DND-41 (cell line): ENCODE data around the gene CRIP1.

Experiments
- ATAC-seq: fragments of 200-7000 bp; cut with Tn5 transposase; 3 replicates; pipeline ENCODE4 v1.9.1; 2021; ENCODE audit warnings: low read depth; ENCODE audit not compliant: insufficient read depth
- DNase-seq: peaks from one replicate; pipeline ENCODE4 v3.0.0-alpha.2; 2020
- H2AFZ ChIP-seq: 2 replicates; pipeline ENCODE4 v1.6.0; 2012; ENCODE audit warnings: low read depth, low read length
- H3K27ac ChIP-seq: 2 replicates; pipeline ENCODE4 v1.5.1; 2012; ENCODE audit warnings: low read length, inconsistent platforms
- H3K27me3 ChIP-seq: fragments of 200-600 bp; sonication (generic); 2 replicates; pipeline ENCODE4 v1.6.0; 2012; ENCODE audit warnings: low read length, mild to moderate bottlenecking, inconsistent platforms; ENCODE audit not compliant: insufficient read depth, poor library complexity
- H3K36me3 ChIP-seq: 2 replicates; pipeline ENCODE4 v1.5.1; 2012; ENCODE audit warnings: low read length, inconsistent platforms; ENCODE audit not compliant: insufficient read depth
- H3K4me1 ChIP-seq: 2 replicates; pipeline ENCODE4 v1.5.1; 2012; ENCODE audit warnings: mild to moderate bottlenecking, low read length; ENCODE audit not compliant: insufficient read depth
- H3K4me2 ChIP-seq: 2 replicates; pipeline ENCODE4 v1.6.0; 2012; ENCODE audit warnings: mild to moderate bottlenecking, moderate library complexity, low read length, inconsistent platforms; ENCODE audit not compliant: insufficient read depth
- H3K4me3 ChIP-seq, 2 experiments: fragments of 200-600 bp in 1 of 2; shearing (Covaris generic) in 1 of 2; 2 replicates each; pipeline ENCODE4 v1.5.1; 2012 to 2016; ENCODE audit warnings: inconsistent platforms in 2 of 2, low read length in 2 of 2, mild to moderate bottlenecking in 2 of 2, low read depth in 1 of 2, moderate library complexity in 1 of 2
- H3K79me2 ChIP-seq: 2 replicates; pipeline ENCODE4 v1.6.0; 2012; ENCODE audit warnings: low read length, inconsistent platforms; ENCODE audit not compliant: insufficient read depth
- H3K9ac ChIP-seq: 2 replicates; pipeline ENCODE4 v1.6.0; 2012; ENCODE audit warnings: low read depth, mild to moderate bottlenecking, inconsistent platforms, low read length, moderate library complexity
- H3K9me3 ChIP-seq: 2 replicates; pipeline ENCODE4 v1.5.1; 2012; ENCODE audit warnings: low read length, moderate library complexity, mild to moderate bottlenecking, inconsistent platforms; ENCODE audit not compliant: insufficient read depth, severe bottlenecking
- H4K20me1 ChIP-seq: 2 replicates; pipeline ENCODE4 v1.6.0; 2012; ENCODE audit warnings: low read length; ENCODE audit not compliant: insufficient read depth
- EZH2 ChIP-seq: IDR thresholded peaks from 3 replicates; pipeline ENCODE4 v1.6.1; 2012; ENCODE audit warnings: borderline replicate concordance, low read depth, mild to moderate bottlenecking, moderate library complexity, low read length, inconsistent platforms; ENCODE audit not compliant: severe bottlenecking
- TF ChIP-seq, protein P1 (sequence below): IDR thresholded peaks from 2 replicates; pipeline ENCODE4 v1.5.1; 2012; ENCODE audit warnings: borderline replicate concordance, low read length, moderate library complexity, mild to moderate bottlenecking; ENCODE audit not compliant: poor library complexity, severe bottlenecking; ENCODE audit errors: extremely low read depth

CRIP1 gene

DNA sequence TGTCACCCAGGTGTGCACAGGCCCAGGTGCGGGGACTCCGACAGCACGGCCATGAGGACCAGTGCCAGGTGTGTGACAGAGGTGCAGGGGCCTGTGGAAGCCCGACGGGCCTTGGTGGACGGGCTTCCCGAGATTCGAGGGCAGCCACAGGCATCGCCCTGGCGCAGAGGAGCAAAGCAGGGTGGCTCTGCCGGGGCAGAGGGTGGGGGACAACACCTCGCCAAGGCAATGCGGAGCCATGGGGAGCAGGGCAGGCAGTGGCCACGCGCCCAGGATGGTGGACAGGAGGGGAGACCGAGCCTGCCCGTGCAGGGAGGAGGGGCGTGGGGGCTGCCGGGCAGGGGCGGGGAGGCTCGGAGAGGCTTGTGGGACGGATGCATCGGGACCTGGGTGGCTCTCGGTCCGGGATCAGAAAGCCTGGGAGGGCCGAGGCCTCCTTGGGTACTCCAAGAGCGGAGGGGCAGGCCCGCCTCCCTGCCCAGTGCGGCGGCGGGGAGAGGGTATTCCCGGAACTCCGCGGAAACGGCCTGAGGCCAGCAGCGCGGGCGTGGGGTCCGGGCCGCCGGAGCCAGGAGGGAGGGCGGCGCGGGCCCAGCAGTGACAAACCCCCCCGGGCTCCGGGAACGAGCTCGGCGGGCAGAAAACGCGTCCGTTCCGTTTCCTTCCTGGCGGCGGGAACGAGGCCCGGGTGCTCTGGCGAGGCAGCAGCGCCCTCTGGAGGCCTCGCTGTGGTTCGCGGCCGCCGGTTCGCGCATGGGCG lies 41.3 kb downstream of the CRIP1 start:
- no peaks in the 10 kb centered on the region for H3K27me3 ChIP-seq
- H3K4me1 ChIP-seq = peaks cover 12% of the 10 kb centered on the region
- no peak for TF ChIP-seq EZH2
- TF ChIP-seq, protein P1, sequence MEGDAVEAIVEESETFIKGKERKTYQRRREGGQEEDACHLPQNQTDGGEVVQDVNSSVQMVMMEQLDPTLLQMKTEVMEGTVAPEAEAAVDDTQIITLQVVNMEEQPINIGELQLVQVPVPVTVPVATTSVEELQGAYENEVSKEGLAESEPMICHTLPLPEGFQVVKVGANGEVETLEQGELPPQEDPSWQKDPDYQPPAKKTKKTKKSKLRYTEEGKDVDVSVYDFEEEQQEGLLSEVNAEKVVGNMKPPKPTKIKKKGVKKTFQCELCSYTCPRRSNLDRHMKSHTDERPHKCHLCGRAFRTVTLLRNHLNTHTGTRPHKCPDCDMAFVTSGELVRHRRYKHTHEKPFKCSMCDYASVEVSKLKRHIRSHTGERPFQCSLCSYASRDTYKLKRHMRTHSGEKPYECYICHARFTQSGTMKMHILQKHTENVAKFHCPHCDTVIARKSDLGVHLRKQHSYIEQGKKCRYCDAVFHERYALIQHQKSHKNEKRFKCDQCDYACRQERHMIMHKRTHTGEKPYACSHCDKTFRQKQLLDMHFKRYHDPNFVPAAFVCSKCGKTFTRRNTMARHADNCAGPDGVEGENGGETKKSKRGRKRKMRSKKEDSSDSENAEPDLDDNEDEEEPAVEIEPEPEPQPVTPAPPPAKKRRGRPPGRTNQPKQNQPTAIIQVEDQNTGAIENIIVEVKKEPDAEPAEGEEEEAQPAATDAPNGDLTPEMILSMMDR = peak; percentile 76
- H3K4me2 ChIP-seq = peak overlapping the region; percentile 57
- peak overlapping the region; percentile 56 for H3K27ac ChIP-seq
- no peaks in the 10 kb centered on the region for H3K36me3 ChIP-seq
- H2AFZ ChIP-seq = peak overlapping the region; percentile 72
- peak overlapping the region; percentile 69 for H3K9ac ChIP-seq
- H4K20me1 ChIP-seq = no peaks in the 10 kb centered on the region
- peak overlapping the region; percentile 7 to 43; a peak in 2 of 4 replicates for H3K4me3 ChIP-seq
- ATAC-seq (peak; percentile 88), DNase-seq (peak; percentile 79)
- no peaks in the 10 kb centered on the region for H3K9me3 ChIP-seq
- H3K79me2 ChIP-seq = no peaks in the 10 kb centered on the region

DNA sequence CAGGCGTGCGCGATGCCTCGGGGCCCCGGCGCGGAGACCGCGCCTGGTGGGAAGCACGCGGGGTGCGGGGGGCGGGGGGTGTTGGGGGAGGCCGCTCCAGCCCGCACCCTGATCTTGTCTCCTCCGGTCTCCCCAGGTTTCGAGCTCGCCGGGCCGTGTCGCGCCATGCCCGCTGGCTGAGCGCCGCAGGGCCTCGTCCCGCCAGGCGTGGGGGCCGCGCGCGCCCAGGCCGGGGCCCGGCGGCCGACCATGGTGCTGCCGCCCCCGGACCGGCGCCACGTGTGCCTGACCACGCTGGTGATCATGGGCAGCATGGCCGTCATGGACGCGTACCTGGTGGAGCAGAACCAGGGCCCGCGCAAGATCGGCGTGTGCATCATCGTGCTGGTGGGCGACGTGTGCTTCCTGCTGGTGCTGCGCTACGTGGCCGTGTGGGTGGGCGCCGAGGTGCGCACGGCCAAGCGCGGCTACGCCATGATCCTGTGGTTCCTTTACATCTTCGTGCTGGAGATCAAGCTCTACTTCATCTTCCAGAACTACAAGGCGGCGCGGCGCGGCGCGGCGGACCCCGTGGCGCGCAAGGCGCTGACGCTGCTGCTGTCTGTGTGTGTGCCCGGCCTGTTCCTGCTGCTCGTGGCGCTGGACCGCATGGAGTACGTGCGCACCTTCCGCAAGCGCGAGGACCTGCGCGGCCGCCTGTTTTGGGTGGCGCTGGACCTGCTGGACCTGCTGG lies 42.1 kb downstream of the CRIP1 start:
- H3K9me3 ChIP-seq = no peaks in the 10 kb centered on the region
- H3K36me3 ChIP-seq = no peaks in the 10 kb centered on the region
- H4K20me1 ChIP-seq = no peaks in the 10 kb centered on the region
- no peak overlapping the region for H2AFZ ChIP-seq
- no peaks in the 10 kb centered on the region for H3K79me2 ChIP-seq
- H3K27ac ChIP-seq = no peak overlapping the region
- peak overlapping the region; percentile 57; the same call in 1 of the 2 replicates for H3K4me2 ChIP-seq
- H3K27me3 ChIP-seq = no peaks in the 10 kb centered on the region
- peaks cover 12% of the 10 kb centered on the region for H3K4me1 ChIP-seq
- no peak for DNase-seq
- no peak for ATAC-seq
- TF ChIP-seq, protein P1 = no peak
- TF ChIP-seq EZH2 = no peak
- no peak overlapping the region; the same call in 1 of the 2 replicates for H3K9ac ChIP-seq
- H3K4me3 ChIP-seq = no peak overlapping the region

DNA sequence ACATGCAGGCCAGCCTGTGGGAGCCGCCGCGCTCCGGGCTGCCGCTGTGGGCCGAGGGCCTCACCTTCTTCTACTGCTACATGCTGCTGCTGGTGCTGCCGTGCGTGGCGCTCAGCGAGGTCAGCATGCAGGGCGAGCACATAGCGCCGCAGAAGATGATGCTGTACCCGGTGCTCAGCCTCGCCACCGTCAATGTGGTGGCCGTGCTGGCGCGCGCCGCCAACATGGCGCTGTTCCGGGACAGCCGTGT lies 42.6 kb downstream of the CRIP1 start:
- H3K36me3 ChIP-seq = no peaks in the 10 kb centered on the region
- TF ChIP-seq, protein P1 = no peak
- TF ChIP-seq EZH2 = no peak
- no peak for DNase-seq
- no peak overlapping the region for H2AFZ ChIP-seq
- no peak overlapping the region for H3K27ac ChIP-seq
- H3K4me2 ChIP-seq = no peak overlapping the region
- H3K4me3 ChIP-seq = no peak overlapping the region
- H3K9me3 ChIP-seq = no peaks in the 10 kb centered on the region
- no peaks in the 10 kb centered on the region for H4K20me1 ChIP-seq
- no peaks in the 10 kb centered on the region for H3K27me3 ChIP-seq
- H3K9ac ChIP-seq = no peak overlapping the region
- no peaks in the 10 kb centered on the region for H3K79me2 ChIP-seq
- H3K4me1 ChIP-seq = peaks cover 12% of the 10 kb centered on the region
- ATAC-seq = no peak
